Left colon (tissue), 2 donors: ENCODE measurements around the gene OSBPL10. TPM values are rescaled to one million over a fixed set of nuclear protein-coding genes. Genes with fewer than 3 reads are reported as not detected.
"Not testable (repeated sequence)": the region's sequence is repeated elsewhere in the genome, so short reads cannot be mapped to it uniquely, and the experiment has no call there.

Experiments
- ATAC-seq: fragments of 200-7000 bp; cut with Tn5 transposase; one replicate; pipeline ENCODE4 v1.9.1; 2020; ENCODE audit warnings: mild to moderate bottlenecking, moderate library complexity
- DNase-seq, 2 donors: peaks; one replicate each; pipeline ENCODE4 v3.0.0-alpha.2; 2020
- intact Hi-C, 2 donors: fragments of 100-400 bp; cut with DNase I in 1 of 2; cut with micrococcal nuclease in 1 of 2; formaldehyde crosslinking; loops; one replicate each; pipeline versions ENCODE4 v1.11.2 to v1.14.0; 2022; cut with DNase I, micrococcal nuclease
- total RNA-seq, 2 donors: library from RNA; stranded (reverse); fragmentation: NEBNext Ultra II Directional; extraction: Animal tissue kit (Norgen Biotek cat#: 25700); gene quantifications; one replicate each; pipeline ENCODE4 v1.2.1, GENCODE V29; 2021
- donor health status: DM: no; HTN: no; CAD: no.
- donor health status: DM: yes; HTN: yes; CAD: no.

OSBPL10 gene
- total RNA-seq, 2 donors from 2014 or later: 16.2 to 19.6 TPM

DNA sequence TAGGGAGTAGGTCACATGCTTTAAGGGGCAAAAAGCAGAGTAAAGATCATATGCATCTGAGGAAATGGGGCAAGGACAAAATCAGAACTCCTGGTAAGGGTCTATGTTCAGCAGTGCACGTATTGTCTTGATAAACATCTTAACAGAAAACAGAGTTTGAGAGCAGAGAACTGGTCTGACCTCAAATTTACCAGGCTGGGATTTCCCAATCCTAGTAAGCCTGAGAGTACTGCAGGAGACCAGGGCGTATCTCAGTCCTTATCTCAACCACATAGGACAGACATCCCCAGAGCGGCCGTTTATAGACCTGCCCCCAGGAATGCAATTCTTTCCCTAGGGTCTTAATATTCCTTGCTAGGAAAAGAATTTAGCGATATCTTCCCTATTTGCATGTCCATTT lies 14.0 kb upstream of the OSBPL10 start:
- ATAC-seq, intact Hi-C loops: not testable (repeated sequence)

DNA sequence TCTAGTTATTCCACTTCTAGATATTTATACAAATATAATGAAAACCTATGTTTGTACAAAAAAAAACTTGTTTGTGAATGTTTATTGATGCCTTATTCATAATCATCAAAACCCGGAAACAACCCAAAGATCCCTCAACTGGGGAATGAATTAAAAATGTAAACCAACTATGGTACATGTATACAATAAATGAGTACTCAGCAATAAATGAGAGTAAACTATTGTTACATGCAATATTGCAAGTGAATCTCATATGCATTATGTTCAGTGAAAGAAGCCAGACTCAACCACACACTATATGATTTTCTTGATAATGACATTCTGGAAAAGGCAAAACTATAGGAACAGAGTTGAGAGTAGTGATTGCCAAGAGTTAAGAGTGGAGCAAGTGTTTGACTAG lies 12.8 kb upstream of the OSBPL10 start:
- intact Hi-C loops: no loop called here
- no peak for DNase-seq
- ATAC-seq: no peak

More for the DNA sequence above, 14.0 kb upstream of the OSBPL10 start:
- DNase-seq: not testable (repeated sequence)

- ATAC-seq, DNase-seq, intact Hi-C loops: not testable (repeated sequence)
Measured at GRCh38 chr3:31992995-31993394, 11.9 kb upstream of the OSBPL10 start.

DNA sequence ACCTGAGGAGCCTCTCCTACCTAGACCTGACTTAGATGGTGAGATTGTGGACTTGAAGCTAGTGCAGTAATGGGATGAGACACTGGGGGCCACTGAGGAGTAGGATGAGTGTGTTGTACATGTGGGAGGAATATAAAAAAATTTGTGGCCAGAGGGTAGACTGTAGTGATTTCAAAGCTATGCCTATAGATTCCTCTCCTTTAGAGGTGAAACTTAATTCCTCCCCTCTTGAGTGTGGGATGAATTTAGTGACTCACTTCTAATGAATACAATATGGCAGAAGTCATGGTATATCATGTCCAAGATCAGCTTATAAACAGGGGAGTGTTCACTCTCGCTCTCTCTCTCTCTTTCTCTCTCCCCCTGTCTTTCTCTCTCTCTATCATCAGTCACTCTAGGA lies 7.2 kb upstream of the OSBPL10 start:
- no peak for DNase-seq
- intact Hi-C loops: no loop called here
- no peak for ATAC-seq

DNA sequence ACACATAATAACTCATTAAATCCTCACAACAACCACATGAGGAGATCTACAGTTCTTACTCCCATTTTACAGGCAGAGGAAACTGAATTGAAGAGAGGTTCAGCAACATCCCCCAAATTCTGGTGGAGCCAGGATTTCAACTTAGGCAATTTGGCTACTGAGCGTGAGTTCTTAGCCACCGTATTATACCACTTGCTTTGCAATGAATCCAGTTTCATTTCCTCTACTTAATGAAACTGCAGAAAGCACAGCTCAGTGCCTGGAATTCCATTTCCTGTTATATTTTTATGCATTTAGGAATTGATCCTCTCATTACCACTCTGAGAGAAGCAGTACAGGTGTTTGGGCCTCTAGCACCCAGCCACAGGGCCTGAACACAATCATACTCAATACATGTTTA lies 4.8 kb upstream of the OSBPL10 start:
- intact Hi-C loops: no loop called here
- DNase-seq: no peak

DNA sequence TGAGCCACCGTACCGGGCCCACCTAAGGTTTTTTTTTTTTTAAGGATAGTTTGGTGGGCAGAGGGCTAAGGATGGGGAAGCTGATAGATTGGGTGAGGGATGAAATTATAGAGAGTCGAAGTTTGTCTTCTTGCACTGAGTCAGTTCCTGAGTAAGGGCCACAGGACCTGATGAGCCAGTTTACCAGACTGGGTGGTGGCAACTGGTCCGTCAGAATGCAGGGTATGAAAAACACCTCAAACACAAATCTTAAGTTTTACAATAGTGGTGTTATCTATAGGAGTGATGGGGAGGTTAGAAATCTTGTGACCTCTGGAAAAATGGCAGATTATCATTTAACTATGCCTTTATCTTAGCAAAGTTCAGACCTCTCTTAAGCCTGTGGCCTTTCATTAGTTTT lies 3.3 kb upstream of the OSBPL10 start:
- no peak for ATAC-seq
- intact Hi-C loops: no loop called here
- DNase-seq: no peak

More for the DNA sequence above, 4.8 kb upstream of the OSBPL10 start:
- no peak for ATAC-seq

DNA sequence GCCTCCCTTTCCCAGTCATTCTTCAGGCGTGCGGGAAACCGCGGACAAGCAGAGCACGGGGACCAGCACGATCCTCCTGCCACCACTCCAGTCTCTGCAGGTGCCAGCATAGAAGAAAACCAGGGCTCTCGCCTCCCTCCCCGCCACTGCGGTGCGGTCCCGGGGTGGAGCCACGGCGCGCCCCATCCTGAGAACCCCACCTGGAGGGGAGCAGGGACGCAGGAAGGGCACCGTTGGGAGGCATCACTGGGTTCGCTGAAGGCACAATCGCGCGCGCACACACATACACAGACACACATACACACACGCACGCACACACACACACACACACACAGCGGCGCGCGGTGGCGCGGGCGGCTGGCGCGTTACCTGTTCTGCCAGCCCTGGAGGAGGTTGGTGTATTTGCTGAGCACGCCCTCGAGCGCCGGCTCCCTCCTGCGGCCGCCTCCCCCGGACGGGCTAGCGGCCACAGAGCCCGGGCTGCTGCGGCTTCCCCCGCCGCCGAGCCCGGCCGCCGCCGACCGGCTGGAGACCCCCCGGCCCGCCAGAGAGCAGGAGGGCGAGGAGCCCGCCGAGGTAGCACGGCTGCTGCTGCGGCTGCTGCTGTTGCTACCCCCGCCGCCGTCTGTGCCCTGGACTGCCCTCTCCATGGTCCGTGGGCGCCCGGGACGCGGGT lies 394 bp downstream of the OSBPL10 start:
- intact Hi-C loops: no loop called here
- peak; percentile 76 to 88 for DNase-seq
- peak; percentile 78 for ATAC-seq

DNA sequence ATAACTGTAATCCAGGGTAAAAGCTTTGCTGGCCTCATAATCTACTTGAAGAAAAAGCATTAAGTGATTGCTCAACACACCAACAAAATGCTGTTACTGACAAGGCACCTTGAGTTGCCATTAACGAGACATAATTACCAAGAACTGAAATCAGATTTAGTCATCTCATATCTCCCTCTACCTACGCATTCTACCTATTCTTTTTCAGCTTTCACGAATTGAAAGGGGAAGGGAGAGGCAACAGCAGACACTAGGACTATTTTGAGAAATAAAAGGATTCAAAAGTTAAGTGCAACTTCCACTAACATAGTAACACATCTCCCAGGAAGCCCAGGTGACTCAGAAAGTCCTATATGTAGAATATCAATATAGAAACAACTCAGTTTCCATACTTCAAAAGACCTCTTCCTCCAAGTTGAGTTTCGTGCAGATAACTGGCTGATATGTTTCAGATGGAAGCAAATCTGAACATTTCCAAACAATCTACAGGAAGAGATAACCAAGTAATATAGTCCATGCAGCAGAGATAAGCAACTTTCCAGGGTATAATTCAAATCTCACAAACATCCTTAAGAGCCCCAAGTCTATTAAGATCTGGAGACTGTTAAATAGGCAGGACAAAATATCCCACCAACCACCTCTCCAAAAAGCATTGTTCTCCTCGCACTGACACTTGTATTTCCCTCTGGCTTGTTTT lies 1.9 kb downstream of the OSBPL10 start:
- intact Hi-C loops: no loop called here
- ATAC-seq: no peak
- DNase-seq: no peak

DNA sequence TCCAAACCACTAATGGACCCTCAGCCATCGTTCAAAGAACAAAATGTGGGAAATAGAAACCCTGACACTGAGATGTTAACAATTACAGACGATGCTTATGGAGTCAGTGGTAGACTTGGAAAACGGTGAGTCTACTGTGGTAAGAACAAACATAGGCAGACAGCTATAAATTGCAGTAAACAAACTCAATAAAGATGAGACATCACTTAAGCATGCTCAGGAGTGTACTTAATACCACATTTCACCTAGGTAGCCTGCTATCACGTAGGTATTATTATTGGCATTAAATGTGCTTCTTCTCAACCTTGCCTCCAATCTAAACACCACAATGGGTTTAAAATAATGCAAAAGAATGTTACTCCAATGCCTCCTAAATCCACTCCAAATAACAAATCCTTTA lies 2.5 kb downstream of the OSBPL10 start:
- intact Hi-C loops: no loop called here
- ATAC-seq (no peak), DNase-seq (no peak)

- intact Hi-C loops: no loop called here
- DNase-seq (no peak), ATAC-seq (no peak)
Measured at GRCh38 chr3:31977736-31978135, 3.3 kb downstream of the OSBPL10 start.

- DNase-seq (no peak), ATAC-seq (no peak)
- intact Hi-C loops: no loop called here
Measured at GRCh38 chr3:31976302-31976701, 4.8 kb downstream of the OSBPL10 start.

DNA sequence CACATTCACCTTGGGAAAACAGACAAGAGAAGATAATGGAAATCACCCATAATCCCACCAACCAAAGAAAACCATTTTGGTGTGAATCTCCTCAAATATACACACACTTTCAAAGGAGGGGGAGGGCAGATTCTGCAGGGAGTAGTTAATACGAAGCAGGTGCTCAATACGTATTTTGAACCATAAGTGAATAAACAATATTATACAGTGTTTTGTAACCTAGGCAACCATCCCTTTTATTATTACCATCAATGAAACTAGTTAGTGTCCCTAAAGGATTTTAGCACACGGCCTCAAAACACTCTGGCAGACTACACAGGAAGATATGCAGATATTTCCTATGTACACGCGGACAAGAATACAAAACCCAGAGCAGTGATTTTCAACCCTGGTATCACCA lies 6.1 kb downstream of the OSBPL10 start:
- intact Hi-C loops: no loop called here
- DNase-seq (no peak), ATAC-seq (no peak)

- intact Hi-C loops: no loop called here
- DNase-seq (no peak), ATAC-seq (no peak)
Measured at GRCh38 chr3:31974471-31974870, 6.6 kb downstream of the OSBPL10 start.

GRCh38 chr3:31973837-31974236 lies 7.2 kb downstream of the OSBPL10 start:
- intact Hi-C loops: no loop called here
- DNase-seq (no peak), ATAC-seq (no peak)

GRCh38 chr3:31973081-31973480 lies 8.0 kb downstream of the OSBPL10 start:
- no peak for ATAC-seq
- no peak for DNase-seq
- intact Hi-C loops: no loop called here

DNA sequence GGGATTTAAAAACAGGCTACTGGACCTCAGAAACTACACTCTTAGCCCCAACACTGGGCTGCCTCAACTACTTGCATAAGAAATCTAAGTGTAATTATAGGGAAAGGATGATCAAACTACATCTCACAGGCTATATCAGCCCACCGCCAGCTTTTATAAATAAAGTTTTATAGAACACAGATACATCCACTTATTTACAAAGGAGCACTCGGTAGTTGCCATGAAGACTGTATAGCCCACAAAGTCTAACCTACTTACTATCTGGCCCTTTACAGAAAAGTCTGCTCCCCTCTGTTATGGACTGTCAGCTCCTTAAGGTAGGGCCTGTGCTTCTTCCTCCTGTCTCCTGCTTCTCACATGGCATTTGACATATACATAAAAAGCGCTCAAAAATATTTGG lies 9.5 kb downstream of the OSBPL10 start:
- intact Hi-C loops: no loop called here

GRCh38 chr3:31968927-31969418 lies 12.1 kb downstream of the OSBPL10 start:
- no peak for DNase-seq
- intact Hi-C loops: no loop called here
- ATAC-seq: no peak

More for the DNA sequence above, 9.5 kb downstream of the OSBPL10 start:
- DNase-seq: no peak
- no peak for ATAC-seq

- intact Hi-C loops: no loop called here
- no peak for ATAC-seq
- no peak for DNase-seq
Measured at GRCh38 chr3:31968369-31968926, 12.6 kb downstream of the OSBPL10 start.

DNA sequence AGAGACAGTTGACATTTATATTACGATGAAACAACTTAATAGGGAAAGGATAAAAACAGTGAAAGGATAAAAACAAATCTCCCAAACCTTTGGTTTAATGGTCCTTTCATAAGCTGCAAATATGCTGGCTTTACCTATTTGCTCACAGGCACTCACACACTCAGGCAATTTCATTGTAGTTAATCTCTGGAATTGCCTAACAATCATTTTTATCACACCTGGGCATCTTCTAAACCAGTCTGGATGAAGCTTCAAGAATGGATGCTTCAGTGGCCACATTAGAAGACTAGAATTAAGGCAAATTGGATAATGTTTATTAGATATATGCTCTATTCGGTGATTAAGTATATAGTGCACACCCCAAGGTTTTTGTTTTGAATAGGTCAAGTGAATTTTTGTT lies 13.5 kb downstream of the OSBPL10 start:
- ATAC-seq (no peak), DNase-seq (no peak)
- intact Hi-C loops: no loop called here

GRCh38 chr3:31966978-31967591 lies 14.0 kb downstream of the OSBPL10 start:
- ATAC-seq (no peak), DNase-seq (no peak)
- intact Hi-C loops: no loop called here
